ENCODE measurements around the gene NAIF1.

DNA sequence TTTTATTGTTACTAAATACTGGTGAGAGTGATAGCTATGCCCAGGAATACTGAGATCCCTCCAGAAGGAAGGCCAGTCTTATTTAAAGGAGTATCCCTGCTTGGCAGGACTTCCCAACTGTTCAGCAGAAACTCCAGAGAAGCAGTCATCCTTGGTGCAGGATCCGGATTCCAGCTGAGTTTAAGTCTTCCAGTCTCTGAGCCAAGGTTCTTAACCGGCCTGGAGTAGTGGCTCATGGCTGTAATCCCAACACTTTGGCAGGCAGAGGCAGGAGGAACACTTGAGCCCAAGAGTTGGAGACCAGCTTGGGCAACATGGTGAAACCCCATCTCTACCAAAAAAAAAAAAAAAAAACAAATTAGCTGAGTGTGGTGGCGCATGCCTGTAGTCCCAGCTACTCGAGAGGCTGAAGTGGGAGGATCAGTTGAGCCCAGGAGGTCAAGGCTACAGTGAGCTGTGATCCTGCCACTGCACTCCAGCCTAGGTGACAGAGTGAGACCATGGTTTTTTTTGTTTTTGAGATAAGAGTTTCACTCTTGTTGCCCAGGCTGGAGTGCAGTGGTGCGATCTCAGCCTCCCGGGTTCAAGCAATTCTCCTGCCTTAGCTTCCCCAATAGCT lies 7.6 kb downstream of the NAIF1 start:
- TF ChIP-seq POLR2A (IDR thresholded peaks at IDR 0.05): no peak
- TF ChIP-seq, protein P1, sequence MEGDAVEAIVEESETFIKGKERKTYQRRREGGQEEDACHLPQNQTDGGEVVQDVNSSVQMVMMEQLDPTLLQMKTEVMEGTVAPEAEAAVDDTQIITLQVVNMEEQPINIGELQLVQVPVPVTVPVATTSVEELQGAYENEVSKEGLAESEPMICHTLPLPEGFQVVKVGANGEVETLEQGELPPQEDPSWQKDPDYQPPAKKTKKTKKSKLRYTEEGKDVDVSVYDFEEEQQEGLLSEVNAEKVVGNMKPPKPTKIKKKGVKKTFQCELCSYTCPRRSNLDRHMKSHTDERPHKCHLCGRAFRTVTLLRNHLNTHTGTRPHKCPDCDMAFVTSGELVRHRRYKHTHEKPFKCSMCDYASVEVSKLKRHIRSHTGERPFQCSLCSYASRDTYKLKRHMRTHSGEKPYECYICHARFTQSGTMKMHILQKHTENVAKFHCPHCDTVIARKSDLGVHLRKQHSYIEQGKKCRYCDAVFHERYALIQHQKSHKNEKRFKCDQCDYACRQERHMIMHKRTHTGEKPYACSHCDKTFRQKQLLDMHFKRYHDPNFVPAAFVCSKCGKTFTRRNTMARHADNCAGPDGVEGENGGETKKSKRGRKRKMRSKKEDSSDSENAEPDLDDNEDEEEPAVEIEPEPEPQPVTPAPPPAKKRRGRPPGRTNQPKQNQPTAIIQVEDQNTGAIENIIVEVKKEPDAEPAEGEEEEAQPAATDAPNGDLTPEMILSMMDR (IDR thresholded peaks at IDR 0.05): no peak
